A673 (cell line): Measurements from ENCODE around the gene BAIAP2L2. TPM values are rescaled to one million over a fixed set of nuclear protein-coding genes. Genes with fewer than 3 reads are reported as not detected.
A peak's percentile ranks its signal among the peaks of the same experiment; 100 is the strongest.

Experiments
- BruUV-seq: library from RNA; stranded (reverse); fragments of 400-500 nt; replicated peaks from 2 replicates; lab custom pipeline; 2021; lab: Mats Ljungman, UMichigan
- CTCF ChIA-PET: fragments of 300-600 bp; sonication (Branson Sonifier 250); formaldehyde crosslinking; loops from one replicate; lab custom pipeline; 2022; ENCODE audit warnings: antibody characterized with exemption; lab: Charles Lee
- POLR2A ChIA-PET: fragments of 300-600 bp; sonication (Branson Sonifier 250); formaldehyde crosslinking; loops from one replicate; lab custom pipeline; 2022; ENCODE audit warnings: antibody characterized with exemption; ENCODE audit not compliant: low non-redundant PET; lab: Charles Lee
- DNase-seq: peaks from one replicate; pipeline ENCODE4 v3.0.0-alpha.2; 2015; ENCODE audit warnings: low spot score
- H3K27ac ChIP-seq: fragments of 200-600 bp; sonication (generic); 2 replicates; pipeline ENCODE4 v1.5.1; 2016; ENCODE audit warnings: mixed run types, low read depth, mild to moderate bottlenecking, mixed read lengths, antibody characterized with exemption, low read length; ENCODE audit not compliant: poor library complexity, severe bottlenecking
- H3K27me3 ChIP-seq: fragments of 200-600 bp; sonication (generic); replicated peaks from 2 replicates; pipeline ENCODE4 v1.6.1; 2017; ENCODE audit warnings: mixed run types, low read depth, mild to moderate bottlenecking, mixed read lengths, antibody characterized with exemption, low read length; ENCODE audit not compliant: insufficient read depth, poor library complexity
- H3K36me3 ChIP-seq: fragments of 200-600 bp; sonication (generic); 2 replicates; pipeline ENCODE4 v1.6.1; 2016; ENCODE audit warnings: mixed run types, mild to moderate bottlenecking, mixed read lengths, antibody characterized with exemption, low read length; ENCODE audit not compliant: insufficient read depth, poor library complexity, severe bottlenecking
- H3K4me1 ChIP-seq: fragments of 200-600 bp; sonication (generic); 2 replicates; pipeline ENCODE4 v1.6.1; 2017; ENCODE audit warnings: mixed run types, mild to moderate bottlenecking, mixed read lengths, antibody characterized with exemption, low read length; ENCODE audit not compliant: insufficient read depth, poor library complexity, severe bottlenecking
- H3K4me3 ChIP-seq: fragments of 200-600 bp; sonication (generic); 2 replicates; pipeline ENCODE4 v1.5.1; 2016; ENCODE audit warnings: low read depth, mixed run types, mild to moderate bottlenecking, mixed read lengths, low read length; ENCODE audit not compliant: poor library complexity, severe bottlenecking
- H3K9me3 ChIP-seq: fragments of 200-600 bp; sonication (generic); 2 replicates; pipeline ENCODE4 v1.6.1; 2016; ENCODE audit warnings: mixed run types, low read depth, mild to moderate bottlenecking, mixed read lengths, antibody characterized with exemption, low read length; ENCODE audit not compliant: poor library complexity, severe bottlenecking
- CTCF ChIP-seq: fragments of 300-800, 200-600 bp; sonication (generic); conservative IDR thresholded peaks from 2 replicates; pipeline ENCODE4 v1.5.1; 2017; ENCODE audit warnings: low read depth, mild to moderate bottlenecking, antibody characterized with exemption, low read length, moderate library complexity, mixed read lengths
- EZH2 ChIP-seq: fragments of 200-600 bp; sonication (generic); IDR thresholded peaks from 2 replicates; pipeline ENCODE4 v1.6.1; 2017; ENCODE audit warnings: borderline replicate concordance, low read depth, mild to moderate bottlenecking, mixed read lengths, antibody characterized with exemption, low read length; ENCODE audit not compliant: poor library complexity, severe bottlenecking
- intact Hi-C: fragments of 100-400 bp; cut with micrococcal nuclease; formaldehyde crosslinking; loops from one replicate; pipeline ENCODE4 v1.10.0; 2022; ENCODE audit not compliant: unreplicated experiment
- total RNA-seq: library from RNA; stranded (reverse); gene quantifications from 2 replicates; pipeline ENCODE4 v1.2.3, GENCODE V29; 2021

The BAIAP2L2 gene
- total RNA-seq, 1 experiment from 2014 or later: 2.5 TPM

GRCh38 chr22:38097058-38097457, 13.4 kb downstream of the BAIAP2L2 start:
- intact Hi-C loops: no loop called here
- H3K27me3 ChIP-seq: no peaks in the 10 kb centered on the region
- ChIA-PET CTCF (interaction anchor here (0.8 kb wide), 1 partner anchor 428 kb away, joined by 5 read pairs; no protein-coding TSS in a partner anchor), POLR2A (interaction anchor here (0.6 kb wide), 1 partner anchor 357 kb away, joined by 3 read pairs; no protein-coding TSS in a partner anchor)
- H3K4me1 ChIP-seq: no peaks in the 10 kb centered on the region
- BruUV-seq: no TSS peak
- no peaks in the 10 kb centered on the region for H3K9me3 ChIP-seq
- no peak overlapping the region for H3K4me3 ChIP-seq
- no peak overlapping the region for H3K27ac ChIP-seq
- no peak for TF ChIP-seq CTCF
- TF ChIP-seq EZH2: no peak
- DNase-seq: no peak
- no peaks in the 10 kb centered on the region for H3K36me3 ChIP-seq

GRCh38 chr22:38089474-38089851, 21.0 kb downstream of the BAIAP2L2 start:
- H3K4me3 ChIP-seq: no peak overlapping the region
- DNase-seq: no peak
- H3K27ac ChIP-seq: no peak overlapping the region
- intact Hi-C loops: no loop called here
- H3K27me3 ChIP-seq: no peaks in the 10 kb centered on the region
- no peaks in the 10 kb centered on the region for H3K9me3 ChIP-seq
- ChIA-PET CTCF (no interaction called here), POLR2A (no interaction called here)
- no TSS peak for BruUV-seq
- TF ChIP-seq CTCF (no peak), EZH2 (no peak)
- H3K4me1 ChIP-seq: peaks cover 8% of the 10 kb centered on the region
- no peaks in the 10 kb centered on the region for H3K36me3 ChIP-seq

DNA sequence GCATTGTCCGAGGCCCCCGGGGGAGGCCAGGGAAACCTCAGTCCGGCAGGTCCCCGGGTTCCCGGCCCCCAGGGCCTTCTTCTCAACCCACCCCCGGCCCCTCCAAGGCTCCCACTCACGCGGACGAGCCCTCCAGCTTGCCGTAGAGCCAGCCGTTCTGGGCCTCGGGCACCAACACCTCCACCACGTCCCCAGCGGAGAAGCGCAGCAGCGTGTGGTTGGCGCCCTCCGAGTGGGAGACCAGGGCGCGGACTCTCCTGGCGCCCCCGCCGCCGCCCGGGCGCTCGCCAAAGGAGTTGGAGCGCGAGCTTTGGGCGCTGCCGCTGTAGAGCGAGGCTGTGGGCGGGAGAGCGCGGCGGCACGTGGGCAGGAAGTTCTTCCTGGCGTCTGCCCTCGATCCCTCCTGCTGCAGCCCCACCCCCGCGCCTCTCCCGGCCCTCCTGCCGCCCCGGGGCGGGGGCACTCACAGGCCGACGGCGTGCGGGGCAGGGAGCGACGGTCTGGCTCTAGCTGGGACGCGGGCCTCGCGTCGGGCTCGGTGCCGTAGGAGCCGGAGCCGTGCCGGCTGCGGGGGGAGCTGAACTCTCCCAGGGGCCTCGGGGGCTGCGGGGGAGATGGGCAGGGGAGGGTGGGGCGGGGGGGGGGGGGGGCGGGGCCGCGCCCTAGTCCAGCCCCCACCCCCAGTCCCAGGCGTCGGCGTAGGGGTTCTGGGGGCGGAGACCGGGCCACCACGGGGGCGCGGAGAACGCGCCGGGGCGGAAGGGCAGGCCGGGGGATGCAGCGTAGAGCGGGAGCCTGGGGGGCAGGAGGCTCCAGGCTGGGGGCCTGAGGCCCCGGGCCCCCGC, 21.6 kb downstream of the BAIAP2L2 start:
- H3K4me3 ChIP-seq: peak overlapping the region; percentile 29
- H3K27ac ChIP-seq: no peak overlapping the region
- no peaks in the 10 kb centered on the region for H3K9me3 ChIP-seq
- H3K36me3 ChIP-seq: no peaks in the 10 kb centered on the region
- TF ChIP-seq CTCF (no peak), EZH2 (no peak)
- H3K4me1 ChIP-seq: peaks cover 8% of the 10 kb centered on the region
- intact Hi-C loops: no loop called here
- no TSS peak for BruUV-seq
- POLR2A ChIA-PET: no interaction called here
- peak; percentile 48 for DNase-seq
- no peaks in the 10 kb centered on the region for H3K27me3 ChIP-seq
- CTCF ChIA-PET: no interaction called here
